H9 (cell line): ENCODE measurements around the gene OR2AJ1. TPM values are rescaled to one million over a fixed set of nuclear protein-coding genes. Genes with fewer than 3 reads are reported as not detected.
A peak's percentile ranks its signal among the peaks of the same experiment; 100 is the strongest.
"Not testable (repeated sequence)": the region's sequence is repeated elsewhere in the genome, so short reads cannot be mapped to it uniquely, and the experiment has no call there.

Source experiments
- DNase-seq: peaks from one replicate; pipeline ENCODE4 v3.0.0-alpha.2; 2017
- H2AFZ ChIP-seq: one replicate; pipeline ENCODE4 v1.6.1; 2013; ENCODE audit warnings: mild to moderate bottlenecking, low read length, control low read depth, moderate library complexity
- H2AK5ac ChIP-seq: 2 replicates; pipeline ENCODE4 v1.6.1; 2013; ENCODE audit warnings: low read length, control low read depth, mixed read lengths; ENCODE audit not compliant: insufficient read length
- H2BK120ac ChIP-seq: one replicate; pipeline ENCODE4 v1.6.1; 2013; ENCODE audit warnings: low read depth, mild to moderate bottlenecking, low read length, control low read depth, inconsistent platforms; ENCODE audit not compliant: poor library complexity, severe bottlenecking
- H2BK12ac ChIP-seq: 2 replicates; pipeline ENCODE4 v1.6.1; 2013; ENCODE audit warnings: low read length, control low read depth, mixed read lengths, low read depth; ENCODE audit not compliant: insufficient read length
- H2BK15ac ChIP-seq: 2 replicates; pipeline ENCODE4 v1.6.1; 2013; ENCODE audit warnings: low read depth, low read length, control low read depth
- H2BK20ac ChIP-seq: one replicate; pipeline ENCODE4 v1.6.1; 2013; ENCODE audit warnings: low read depth, mild to moderate bottlenecking, low read length, control low read depth, inconsistent platforms; ENCODE audit not compliant: poor library complexity, severe bottlenecking
- H2BK5ac ChIP-seq: 2 replicates; pipeline ENCODE4 v1.6.1; 2013; ENCODE audit warnings: low read length, control low read depth, mixed read lengths; ENCODE audit not compliant: insufficient read length
- H3K14ac ChIP-seq: 2 replicates; pipeline ENCODE4 v1.6.1; 2013; ENCODE audit warnings: low read length, control low read depth; ENCODE audit not compliant: insufficient read depth
- H3K18ac ChIP-seq: 2 replicates; pipeline ENCODE4 v1.6.1; 2013; ENCODE audit warnings: low read depth, mild to moderate bottlenecking, mixed read lengths, low read length, control low read depth; ENCODE audit not compliant: insufficient read length
- H3K23ac ChIP-seq: 2 replicates; pipeline ENCODE4 v1.6.1; 2013; ENCODE audit warnings: low read length, control low read depth, mixed read lengths, low read depth; ENCODE audit not compliant: insufficient read length
- H3K23me2 ChIP-seq: 2 replicates; pipeline ENCODE4 v1.6.1; 2013; ENCODE audit warnings: low read depth, mild to moderate bottlenecking, mixed read lengths, low read length, control low read depth; ENCODE audit not compliant: insufficient read length, poor library complexity, severe bottlenecking
- H3K27ac ChIP-seq: 2 replicates; pipeline ENCODE4 v1.5.1; 2013; ENCODE audit warnings: low read length, control low read depth, mixed read lengths, low read depth; ENCODE audit not compliant: insufficient read length
- H3K27me3 ChIP-seq: 2 replicates; pipeline ENCODE4 v1.6.1; 2013; ENCODE audit warnings: low read length, control low read depth, inconsistent platforms; ENCODE audit not compliant: insufficient read depth
- H3K4ac ChIP-seq: 2 replicates; pipeline ENCODE4 v1.6.1; 2013; ENCODE audit warnings: low read depth, mild to moderate bottlenecking, control low read depth, inconsistent platforms, low read length, moderate library complexity
- H3K4me1 ChIP-seq: 2 replicates; pipeline ENCODE4 v1.6.1; 2013; ENCODE audit warnings: low read length, control low read depth, inconsistent platforms; ENCODE audit not compliant: insufficient read depth
- H3K4me2 ChIP-seq: 2 replicates; pipeline ENCODE4 v1.6.1; 2013; ENCODE audit warnings: low read length, control low read depth, mixed read lengths; ENCODE audit not compliant: insufficient read length, insufficient read depth
- H3K56ac ChIP-seq: 2 replicates; pipeline ENCODE4 v1.6.1; 2013; ENCODE audit warnings: low read depth, mild to moderate bottlenecking, mixed read lengths, low read length, control low read depth; ENCODE audit not compliant: insufficient read length
- H3K79me1 ChIP-seq: 2 replicates; pipeline ENCODE4 v1.6.1; 2013; ENCODE audit warnings: low read depth, mild to moderate bottlenecking, moderate library complexity, low read length, control low read depth, inconsistent platforms; ENCODE audit not compliant: insufficient read depth, poor library complexity, severe bottlenecking
- H3K79me2 ChIP-seq: 2 replicates; pipeline ENCODE4 v1.6.1; 2013; ENCODE audit warnings: low read length, control low read depth, inconsistent platforms; ENCODE audit not compliant: insufficient read depth
- H3K9ac ChIP-seq: 2 replicates; pipeline ENCODE4 v1.6.1; 2013; ENCODE audit warnings: low read length, control low read depth, mixed read lengths; ENCODE audit not compliant: insufficient read length; ENCODE audit errors: extremely low read depth
- H3K9me3 ChIP-seq: one replicate; pipeline ENCODE4 v1.6.1; 2013; ENCODE audit warnings: low read depth, low read length, inconsistent platforms; ENCODE audit not compliant: control insufficient read depth
- H3T11ph ChIP-seq: one replicate; pipeline ENCODE4 v1.6.1; 2013; ENCODE audit warnings: mild to moderate bottlenecking, low read length, control low read depth, inconsistent platforms
- H4K20me1 ChIP-seq: one replicate; pipeline ENCODE4 v1.6.1; 2013; ENCODE audit not compliant: control insufficient read depth, insufficient read length, insufficient read depth
- H4K5ac ChIP-seq: 2 replicates; pipeline ENCODE4 v1.6.1; 2013; ENCODE audit warnings: low read depth, mild to moderate bottlenecking, mixed read lengths, low read length, control low read depth; ENCODE audit not compliant: insufficient read length
- H4K8ac ChIP-seq: replicated peaks from 2 replicates; pipeline ENCODE4 v1.6.1; 2013; ENCODE audit warnings: low read length, control low read depth, mixed read lengths, low read depth; ENCODE audit not compliant: insufficient read length
- H4K91ac ChIP-seq: 2 replicates; pipeline ENCODE4 v1.6.1; 2013; ENCODE audit warnings: low read depth, mild to moderate bottlenecking, moderate library complexity, mixed read lengths, low read length, control low read depth; ENCODE audit not compliant: insufficient read length
- H3K27ac Mint-ChIP-seq, 3 experiments: 2 replicates in 2 of 3; 3 replicates in 1 of 3; pipeline ENCODE4 v1.8.0; 2020 to 2021; ENCODE audit warnings: mixed read lengths in 3 of 3, mild to moderate bottlenecking in 1 of 3, moderate library complexity in 1 of 3
- H3K27me3 Mint-ChIP-seq: 2 replicates; pipeline ENCODE4 v1.8.0; 2021; ENCODE audit warnings: low read depth, mild to moderate bottlenecking, moderate library complexity, mixed read lengths
- H3K36me3 Mint-ChIP-seq, 3 experiments: 2 replicates in 2 of 3; 3 replicates in 1 of 3; pipeline ENCODE4 v1.8.0; 2020 to 2021; ENCODE audit warnings: low read depth in 3 of 3, mixed read lengths in 3 of 3; ENCODE audit not compliant: insufficient read depth in 1 of 3
- H3K4me1 Mint-ChIP-seq, 2 experiments: 2 replicates each; pipeline ENCODE4 v1.8.0; 2020; ENCODE audit warnings: mixed read lengths in 2 of 2
- H3K4me3 Mint-ChIP-seq, 2 experiments: 2 replicates in 1 of 2; 3 replicates in 1 of 2; pipeline ENCODE4 v1.8.0; 2020 to 2021; ENCODE audit warnings: mild to moderate bottlenecking in 2 of 2, mixed read lengths in 2 of 2, moderate library complexity in 1 of 2
- H3K9me3 Mint-ChIP-seq, 2 experiments: 2 replicates in 1 of 2; 3 replicates in 1 of 2; pipeline ENCODE4 v1.8.0; 2020; ENCODE audit warnings: mild to moderate bottlenecking in 2 of 2, mixed read lengths in 2 of 2, moderate library complexity in 1 of 2
- WGBS: extraction: QIAGEN DNeasy Blood & Tissue Kit; methylation state at CpG from one replicate; pipeline ENCODE4 v1.1.7; 2013; ENCODE audit warnings: missing lambda C conversion rate, low lambda C conversion rate, mixed read lengths; ENCODE audit not compliant: insufficient read length; ENCODE audit errors: extremely low coverage; 5-methylcytosine and 5-hydroxymethylcytosine counted together
- total RNA-seq: library from RNA; stranded (reverse); gene quantifications from 2 replicates; pipeline ENCODE4 v1.2.1, GENCODE V29; 2021
- TF ChIP-seq, protein P1 (sequence below): fragments of 200-600 bp; sonication (generic); conservative IDR thresholded peaks from 3 replicates; pipeline ENCODE4 v1.8.0; 2021; ENCODE audit warnings: antibody characterized with exemption, mild to moderate bottlenecking

The OR2AJ1 gene
- total RNA-seq, 1 experiment from 2014 or later = not detected

DNA sequence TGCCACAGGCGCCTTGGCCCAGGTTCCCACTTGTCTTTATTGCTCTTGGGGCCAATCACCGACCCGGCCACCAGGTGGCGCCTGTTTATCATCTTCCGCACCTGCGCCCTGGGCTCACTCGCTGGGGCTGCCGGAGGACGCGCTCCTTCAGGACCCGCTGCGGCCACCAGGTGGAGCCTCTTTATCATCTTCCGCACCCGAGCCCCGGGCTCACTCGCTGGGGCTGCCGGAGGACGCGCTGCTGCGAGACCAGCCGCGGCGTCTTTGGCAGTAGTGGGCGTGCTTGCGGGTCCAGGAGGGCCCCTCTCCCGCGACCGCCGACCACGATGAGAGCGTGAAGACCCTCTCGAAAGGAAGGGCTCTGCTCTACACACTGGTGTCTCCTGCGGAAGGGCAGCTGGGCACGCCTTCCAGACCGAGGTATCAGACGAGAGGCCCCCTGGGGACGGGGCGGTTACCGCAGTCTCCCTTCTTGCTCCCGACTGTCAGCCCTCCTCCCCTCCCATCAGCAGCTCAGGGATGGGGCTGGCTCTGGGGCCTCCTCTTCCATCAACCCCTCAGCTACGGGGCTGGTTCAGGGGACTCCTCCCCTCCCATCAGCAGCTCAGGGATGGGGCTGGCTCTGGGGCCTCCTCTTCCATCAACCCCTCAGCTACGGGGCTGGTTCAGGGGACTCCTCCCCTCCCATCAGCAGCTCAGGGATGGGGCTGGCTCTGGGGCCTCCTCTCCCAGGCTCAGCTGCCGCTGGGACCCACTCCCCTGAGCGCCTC lies 12.5 kb downstream of the OR2AJ1 start:
- peaks cover 12% of the 10 kb centered on the region for H3K9me3 ChIP-seq
- not testable (repeated sequence) for H3T11ph ChIP-seq, H2BK20ac ChIP-seq, H3K9ac ChIP-seq, H3K23ac ChIP-seq, H3K18ac ChIP-seq, H2BK12ac ChIP-seq, H3K79me1 ChIP-seq, H2AK5ac ChIP-seq, H3K27ac ChIP-seq, H4K20me1 ChIP-seq, H4K91ac ChIP-seq, H4K5ac ChIP-seq, H2BK5ac ChIP-seq, H2BK15ac ChIP-seq, H3K4me1 Mint-ChIP-seq, H3K4ac ChIP-seq, H4K8ac ChIP-seq, H3K27me3 ChIP-seq, H3K27me3 Mint-ChIP-seq, H3K79me2 ChIP-seq, H3K27ac Mint-ChIP-seq, H3K56ac ChIP-seq, H3K14ac ChIP-seq, H3K4me1 ChIP-seq, H2BK120ac ChIP-seq, H3K23me2 ChIP-seq, H2AFZ ChIP-seq
- Mint-ChIP-seq H3K36me3 (peaks cover 8 to 11% (median 9%) of the 10 kb centered on the region in 3 experiments; a peak in 5 of 7 replicates), H3K9me3 (peaks cover 55 to 56% of the 10 kb centered on the region in 2 experiments), H3K4me3 (peak overlapping the region; percentile 69 to 76)
- TF ChIP-seq, protein P1, sequence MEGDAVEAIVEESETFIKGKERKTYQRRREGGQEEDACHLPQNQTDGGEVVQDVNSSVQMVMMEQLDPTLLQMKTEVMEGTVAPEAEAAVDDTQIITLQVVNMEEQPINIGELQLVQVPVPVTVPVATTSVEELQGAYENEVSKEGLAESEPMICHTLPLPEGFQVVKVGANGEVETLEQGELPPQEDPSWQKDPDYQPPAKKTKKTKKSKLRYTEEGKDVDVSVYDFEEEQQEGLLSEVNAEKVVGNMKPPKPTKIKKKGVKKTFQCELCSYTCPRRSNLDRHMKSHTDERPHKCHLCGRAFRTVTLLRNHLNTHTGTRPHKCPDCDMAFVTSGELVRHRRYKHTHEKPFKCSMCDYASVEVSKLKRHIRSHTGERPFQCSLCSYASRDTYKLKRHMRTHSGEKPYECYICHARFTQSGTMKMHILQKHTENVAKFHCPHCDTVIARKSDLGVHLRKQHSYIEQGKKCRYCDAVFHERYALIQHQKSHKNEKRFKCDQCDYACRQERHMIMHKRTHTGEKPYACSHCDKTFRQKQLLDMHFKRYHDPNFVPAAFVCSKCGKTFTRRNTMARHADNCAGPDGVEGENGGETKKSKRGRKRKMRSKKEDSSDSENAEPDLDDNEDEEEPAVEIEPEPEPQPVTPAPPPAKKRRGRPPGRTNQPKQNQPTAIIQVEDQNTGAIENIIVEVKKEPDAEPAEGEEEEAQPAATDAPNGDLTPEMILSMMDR = peak; percentile 93
- WGBS = no CpG with 5 or more reads among the region's 44 CpGs
- DNase-seq = peak; percentile 70
- H3K4me2 ChIP-seq = peak overlapping the region; percentile 11
